Left lung (tissue), 10 donors: ENCODE results near the gene INPP5A. TPM values are rescaled to one million over a fixed set of nuclear protein-coding genes. Genes with fewer than 3 reads are reported as not detected.
"Not testable (repeated sequence)": the region's sequence is repeated elsewhere in the genome, so short reads cannot be mapped to it uniquely, and the experiment has no call there.

Experiments
- ATAC-seq: fragments of 200-7000 bp; cut with Tn5 transposase; one replicate; pipeline ENCODE4 v1.9.1; 2020; ENCODE audit warnings: moderate library complexity
- DNase-seq, 4 donors: peaks; one replicate each; pipeline ENCODE4 v3.0.0-alpha.2; 2013 to 2020
- H3K27ac ChIP-seq, 2 donors: fragments of 200-600 bp; sonication (generic) in 1 of 2; one replicate each; pipeline versions ENCODE4 v1.5.0 to v1.8.0; 2020 to 2021
- H3K27me3 ChIP-seq, 2 donors: fragments of 200-600 bp; sonication (generic) in 1 of 2; one replicate each; pipeline versions ENCODE4 v1.5.0 to v1.8.0; 2020 to 2021
- H3K36me3 ChIP-seq, 2 donors: fragments of 200-600 bp; sonication (generic) in 1 of 2; one replicate each; pipeline versions ENCODE4 v1.5.0 to v1.8.0; 2020 to 2021
- H3K4me1 ChIP-seq, 2 donors: fragments of 200-600 bp; one replicate each; pipeline ENCODE4 v1.8.0; 2021
- H3K4me3 ChIP-seq, 2 donors: fragments of 200-600 bp; sonication (generic) in 1 of 2; one replicate each; pipeline versions ENCODE4 v1.5.0 to v1.8.0; 2020 to 2021; ENCODE audit warnings: mild to moderate bottlenecking in 1 of 2
- H3K9me3 ChIP-seq, 2 donors: fragments of 200-600 bp; sonication (generic) in 1 of 2; one replicate each; pipeline versions ENCODE4 v1.5.0 to v1.8.0; 2020 to 2021
- intact Hi-C, 2 donors: fragments of 100-400 bp; cut with DNase I; formaldehyde crosslinking; loops; one replicate each; pipeline versions ENCODE4 v1.11.2 to v1.14.2; 2022
- polyA plus RNA-seq, 6 donors: library from polyadenylated mRNA; unstranded; fragments of 120-200 nt; gene quantifications; one replicate each; pipeline ENCODE4 v1.2.1, GENCODE V29; 2013; ENCODE audit not compliant: insufficient read length in 6 of 6
- total RNA-seq, 2 donors: library from RNA; stranded (reverse); fragmentation: NEBNext Ultra II Directional; extraction: Animal tissue kit (Norgen Biotek cat#: 25700); gene quantifications; one replicate each; pipeline ENCODE4 v1.2.1, GENCODE V29; 2021
- TF ChIP-seq, protein P1 (sequence below), 2 donors: fragments of 200-600 bp; sonication (generic) in 1 of 2; IDR thresholded peaks; one replicate each; pipeline versions ENCODE4 v1.5.0 to v1.8.0; 2021; ENCODE audit warnings: antibody characterized with exemption in 2 of 2
- donor health status: DM: no; HTN: yes; CAD: no.
- donor health status: DM: no; HTN: no; CAD: no.

The INPP5A gene
- total and polyA plus RNA-seq, 8 donors: 32.0 to 44.0 (median 36.8) TPM

DNA sequence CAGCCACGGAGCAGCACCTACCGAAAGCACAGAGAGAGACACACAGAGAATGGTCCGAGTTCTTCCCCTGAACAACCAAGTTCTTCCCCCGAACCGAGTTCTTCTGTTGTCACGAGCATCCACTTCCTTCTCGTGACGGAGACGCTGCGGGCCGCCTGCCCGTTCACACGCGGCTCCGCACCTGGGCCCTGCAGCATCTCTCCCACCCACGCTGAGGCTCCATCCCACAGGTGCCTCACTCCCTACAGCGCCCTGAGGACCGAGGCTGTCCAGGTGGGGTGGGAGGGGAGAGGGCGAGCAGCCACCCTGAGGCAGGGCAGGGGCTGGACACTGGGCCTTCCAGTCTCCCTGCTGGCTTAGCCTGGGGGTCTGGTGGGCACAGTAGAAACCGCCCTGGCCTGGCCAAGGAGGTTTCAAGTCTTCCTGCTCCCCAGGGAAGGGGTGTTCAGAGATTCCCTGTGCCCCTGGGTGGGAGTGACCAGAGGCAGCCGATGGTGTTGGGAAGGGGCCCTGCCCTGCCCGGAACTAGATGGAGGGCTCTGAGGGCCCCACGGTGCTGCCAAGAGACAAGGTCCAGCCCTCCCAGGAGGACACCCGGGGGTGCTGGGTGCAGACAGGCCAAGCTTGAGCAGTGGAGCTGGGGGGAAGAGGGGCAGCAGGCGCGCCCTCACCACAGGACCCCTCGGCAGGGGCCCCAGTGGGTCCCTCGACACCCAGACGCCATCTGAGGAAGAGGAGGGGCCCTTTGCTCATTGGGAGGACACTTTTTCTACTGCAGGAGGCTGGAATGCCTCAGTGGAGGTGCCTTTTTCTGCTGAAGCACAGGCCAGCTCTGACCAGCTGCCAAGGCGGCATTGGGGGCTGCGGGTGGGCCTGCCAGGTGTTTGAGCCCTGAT, 253.6 kb downstream of the INPP5A start:
- H3K9me3 ChIP-seq: no peaks in the 10 kb centered on the region
- H3K27ac ChIP-seq: no peak overlapping the region
- TF ChIP-seq, protein P1, sequence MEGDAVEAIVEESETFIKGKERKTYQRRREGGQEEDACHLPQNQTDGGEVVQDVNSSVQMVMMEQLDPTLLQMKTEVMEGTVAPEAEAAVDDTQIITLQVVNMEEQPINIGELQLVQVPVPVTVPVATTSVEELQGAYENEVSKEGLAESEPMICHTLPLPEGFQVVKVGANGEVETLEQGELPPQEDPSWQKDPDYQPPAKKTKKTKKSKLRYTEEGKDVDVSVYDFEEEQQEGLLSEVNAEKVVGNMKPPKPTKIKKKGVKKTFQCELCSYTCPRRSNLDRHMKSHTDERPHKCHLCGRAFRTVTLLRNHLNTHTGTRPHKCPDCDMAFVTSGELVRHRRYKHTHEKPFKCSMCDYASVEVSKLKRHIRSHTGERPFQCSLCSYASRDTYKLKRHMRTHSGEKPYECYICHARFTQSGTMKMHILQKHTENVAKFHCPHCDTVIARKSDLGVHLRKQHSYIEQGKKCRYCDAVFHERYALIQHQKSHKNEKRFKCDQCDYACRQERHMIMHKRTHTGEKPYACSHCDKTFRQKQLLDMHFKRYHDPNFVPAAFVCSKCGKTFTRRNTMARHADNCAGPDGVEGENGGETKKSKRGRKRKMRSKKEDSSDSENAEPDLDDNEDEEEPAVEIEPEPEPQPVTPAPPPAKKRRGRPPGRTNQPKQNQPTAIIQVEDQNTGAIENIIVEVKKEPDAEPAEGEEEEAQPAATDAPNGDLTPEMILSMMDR (IDR thresholded peaks at IDR 0.05): no peak
- H3K4me1 ChIP-seq: peaks cover 11 to 23% of the 10 kb centered on the region in 2 donors
- H3K4me3 ChIP-seq: no peak overlapping the region
- no peaks in the 10 kb centered on the region for H3K36me3 ChIP-seq
- intact Hi-C loops: no loop called here
- ATAC-seq: no peak
- DNase-seq: no peak
- peaks cover 36 to 88% of the 10 kb centered on the region in 2 donors for H3K27me3 ChIP-seq

DNA sequence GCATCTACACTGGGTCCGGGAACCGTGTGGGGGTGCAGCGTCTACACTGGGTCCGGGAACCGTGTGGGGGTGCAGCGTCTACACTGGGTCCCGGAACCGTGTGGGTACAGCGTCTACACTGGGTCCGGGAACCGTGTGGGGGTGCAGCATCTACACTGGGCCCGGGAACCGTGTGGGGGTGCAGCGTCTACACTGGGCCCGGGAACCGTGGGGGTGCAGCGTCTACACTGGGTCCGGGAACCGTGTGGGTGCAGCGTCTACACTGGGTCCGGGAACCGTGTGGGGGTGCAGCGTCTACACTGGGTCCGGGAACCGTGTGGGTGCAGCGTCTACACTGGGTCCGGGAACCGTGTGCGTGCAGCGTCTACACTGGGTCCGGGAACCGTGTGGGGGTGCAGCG, 254.5 kb downstream of the INPP5A start:
- ATAC-seq, H3K36me3 ChIP-seq, H3K27ac ChIP-seq, intact Hi-C loops, H3K4me3 ChIP-seq, H3K9me3 ChIP-seq, DNase-seq: not testable (repeated sequence)
- peaks cover 26 to 88% of the 10 kb centered on the region in 2 donors for H3K27me3 ChIP-seq
- peaks cover 5 to 14% of the 10 kb centered on the region in 2 donors for H3K4me1 ChIP-seq

DNA sequence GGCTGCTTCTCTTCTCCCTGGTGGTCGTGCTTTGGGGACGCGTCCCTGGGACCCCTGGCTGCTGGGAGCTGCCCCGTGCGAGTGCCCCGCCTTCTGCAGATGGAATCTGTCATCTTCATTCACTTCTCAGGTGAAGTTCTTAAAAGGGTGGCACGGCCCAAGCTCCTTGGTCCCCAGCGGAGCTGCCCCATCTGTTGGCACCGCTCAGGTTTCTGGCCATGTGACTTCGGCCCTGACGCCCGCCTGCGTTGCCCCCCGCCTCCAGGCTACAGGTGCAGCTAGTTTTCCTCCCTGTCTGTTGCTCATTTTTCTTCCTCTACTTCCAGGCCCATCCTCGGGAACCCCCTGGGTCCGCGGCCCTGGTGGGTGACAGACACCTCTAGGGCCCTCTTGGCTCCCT, 255.2 kb downstream of the INPP5A start:
- intact Hi-C loops: no loop called here
- no peaks in the 10 kb centered on the region for H3K36me3 ChIP-seq
- ATAC-seq (no peak), DNase-seq (no peak)
- H3K27ac ChIP-seq: no peak overlapping the region
- TF ChIP-seq, protein P1 (IDR thresholded peaks at IDR 0.05): no peak
- H3K9me3 ChIP-seq: no peaks in the 10 kb centered on the region
- H3K4me3 ChIP-seq: no peak overlapping the region
- H3K4me1 ChIP-seq: peaks cover 0 to 7% of the 10 kb centered on the region in 2 donors
- H3K27me3 ChIP-seq: peaks cover 19 to 85% of the 10 kb centered on the region in 2 donors

DNA sequence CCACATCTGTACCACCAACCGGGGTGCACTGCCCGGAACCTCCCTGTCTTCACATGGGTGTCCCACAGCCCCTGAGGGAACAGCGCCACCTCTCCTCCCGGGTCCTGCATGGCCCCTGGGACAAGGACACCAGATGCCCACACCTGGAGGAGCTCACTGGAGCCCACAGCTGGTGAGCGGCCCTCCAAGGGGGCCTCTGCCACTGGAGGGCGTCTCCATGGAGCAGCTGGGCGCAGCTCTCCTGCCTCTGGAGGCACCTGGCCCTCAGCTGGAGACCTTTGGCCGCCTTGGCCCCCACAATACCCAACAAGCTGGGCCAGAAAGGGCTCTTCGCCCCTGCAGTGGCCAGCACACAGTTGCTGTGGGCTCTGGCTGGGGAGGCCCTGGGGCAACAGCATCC, 255.6 kb downstream of the INPP5A start:
- intact Hi-C loops: no loop called here
- Histone ChIP-seq H3K27ac (no peak overlapping the region), H3K4me1 (peaks cover 0 to 3% of the 10 kb centered on the region in 2 donors), H3K9me3 (no peaks in the 10 kb centered on the region), H3K27me3 (peaks cover 15 to 81% of the 10 kb centered on the region in 2 donors), H3K36me3 (no peaks in the 10 kb centered on the region), H3K4me3 (no peak overlapping the region)
- TF ChIP-seq, protein P1 (IDR thresholded peaks at IDR 0.05): no peak
- ATAC-seq: no peak
- DNase-seq: no peak

DNA sequence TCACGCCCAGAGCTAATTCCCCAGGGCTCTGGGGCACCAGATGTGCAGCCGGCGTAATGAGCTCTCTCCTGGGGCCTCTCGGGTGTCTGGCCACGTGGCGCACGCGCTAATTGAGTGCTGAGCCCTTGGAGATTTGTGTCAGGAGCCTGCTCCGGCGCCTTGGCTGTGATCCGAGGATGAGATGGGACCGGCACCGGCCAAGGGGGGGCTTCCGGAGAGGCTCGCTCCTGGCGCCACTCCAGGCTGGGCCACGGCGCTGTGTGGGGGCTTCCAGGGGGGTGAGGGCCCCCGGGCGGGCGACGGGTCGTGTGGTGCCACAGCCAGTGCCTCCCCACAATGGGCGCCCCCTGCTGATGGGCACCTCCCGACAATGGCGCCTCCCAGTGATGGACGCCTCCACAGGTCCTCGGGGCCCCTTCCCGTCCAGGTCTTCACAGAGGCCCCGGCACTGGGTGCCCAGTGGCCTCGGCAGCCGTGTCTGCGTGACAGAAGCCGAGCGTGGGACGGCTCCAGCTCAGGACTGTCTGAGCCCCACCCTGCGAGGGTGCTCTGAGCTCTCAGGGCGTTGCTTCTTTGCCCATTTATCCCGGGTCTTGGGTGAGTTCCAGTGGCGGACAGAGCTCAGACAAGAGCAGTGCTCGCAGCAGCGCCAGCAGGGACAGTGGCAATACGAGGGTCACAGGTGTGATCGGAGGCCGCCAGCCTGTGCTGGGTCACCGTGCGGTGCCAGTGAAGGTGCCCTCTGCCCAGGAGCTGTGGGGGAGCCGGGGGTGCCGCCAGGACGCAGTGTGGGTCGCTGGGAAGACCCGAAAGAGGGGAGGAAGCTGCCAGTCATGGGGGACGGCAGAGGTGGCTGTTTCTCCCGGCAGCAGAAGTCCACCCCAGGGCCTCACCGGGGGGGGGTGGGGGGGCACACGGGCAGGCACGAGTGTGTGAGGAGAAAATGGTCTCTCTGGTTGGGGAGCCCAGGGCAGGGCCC, 256.6 kb downstream of the INPP5A start:
- TF ChIP-seq, protein P1 (IDR thresholded peaks at IDR 0.05): no peak
- Histone ChIP-seq H3K4me3 (no peak overlapping the region), H3K4me1 (no peaks in the 10 kb centered on the region), H3K27me3 (peaks cover 6 to 72% of the 10 kb centered on the region in 2 donors), H3K36me3 (no peaks in the 10 kb centered on the region), H3K9me3 (no peaks in the 10 kb centered on the region), H3K27ac (no peak overlapping the region)
- intact Hi-C loops: no loop called here
- no peak for ATAC-seq
- DNase-seq: peak in 1 of 4 donors; percentile 70
